H54 (cell line): Measurements from ENCODE around the gene NCAM1.
A peak's percentile ranks its signal among the peaks of the same experiment; 100 is the strongest.

ENCODE experiments used
- DNase-seq: peaks from one replicate; pipeline ENCODE4 v3.0.0; 2011; ENCODE audit warnings: low spot score, mixed read lengths; ENCODE audit not compliant: insufficient read length
- FAIRE-seq: peaks from 3 replicates; lab custom pipeline; 2011; peaks lifted over from hg19 to GRCh38; lab: Jason Lieb, UNC
- POLR2A ChIP-seq: IDR thresholded peaks from 2 replicates; pipeline ENCODE4 v1.6.1; 2011; ENCODE audit warnings: low read depth, mild to moderate bottlenecking, low read length

Gene NCAM1

GRCh38 chr11:113199866-113200265 lies 238.6 kb downstream of the NCAM1 start:
- no peak for FAIRE-seq
- no peak for TF ChIP-seq POLR2A
- DNase-seq = no peak

DNA sequence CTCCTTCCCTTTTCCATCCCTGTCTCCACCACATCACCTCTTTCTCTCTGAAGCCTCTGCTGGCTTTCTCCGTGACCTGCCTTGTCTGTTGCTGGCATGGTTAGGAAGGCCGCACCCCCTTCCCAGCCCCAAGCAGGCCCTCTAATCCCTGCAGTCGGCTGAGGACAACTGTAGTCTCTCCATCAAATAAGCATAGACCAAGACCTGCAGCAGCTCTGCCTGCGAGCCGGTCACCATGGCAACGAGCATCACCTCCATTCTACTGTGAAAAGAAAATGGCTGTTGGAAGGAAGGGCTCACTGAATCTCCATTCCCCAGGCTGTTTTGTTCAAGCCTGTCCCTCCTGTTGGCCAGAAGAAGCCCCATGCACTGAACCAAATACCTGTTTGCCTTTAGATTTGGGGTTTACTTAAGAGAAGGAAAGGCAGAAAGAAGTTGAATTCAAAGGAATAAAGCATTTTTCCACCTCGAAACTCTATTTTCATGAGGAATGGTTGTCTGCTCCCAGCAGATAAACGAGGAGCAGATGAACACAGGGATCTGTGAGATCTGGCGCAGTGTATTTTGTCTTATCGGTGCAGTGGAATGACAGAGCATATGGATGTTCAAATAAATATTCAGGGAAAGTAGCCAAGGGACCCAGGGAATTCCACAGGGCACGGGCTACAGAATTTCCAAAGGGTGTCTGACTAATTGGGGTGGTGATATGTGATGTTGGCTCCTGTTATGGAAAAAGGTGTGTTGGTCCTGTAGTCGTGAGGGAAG lies 240.0 kb downstream of the NCAM1 start:
- DNase-seq (no peak), FAIRE-seq (no peak)
- TF ChIP-seq POLR2A = no peak

DNA sequence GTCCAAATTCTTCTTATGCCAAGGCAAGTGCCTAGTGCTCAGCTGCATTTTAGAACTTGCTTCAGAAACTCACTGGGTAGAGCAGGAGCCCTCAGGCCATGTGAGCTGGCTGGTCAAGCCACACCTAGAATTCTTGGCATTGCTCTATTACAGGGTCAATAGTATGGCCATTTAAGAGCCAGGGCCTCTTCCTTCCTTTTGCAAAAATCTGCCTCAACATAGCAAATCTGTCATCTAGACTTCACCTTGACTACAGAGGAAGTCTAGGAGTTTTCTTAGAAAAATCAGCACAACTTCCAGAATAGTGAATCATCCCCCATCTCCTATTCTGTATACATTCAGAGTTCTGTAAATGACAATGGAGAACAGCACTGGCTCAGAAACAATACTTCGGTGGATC lies 241.2 kb downstream of the NCAM1 start:
- DNase-seq (peak; percentile 12), FAIRE-seq (no peak)
- no peak for TF ChIP-seq POLR2A

- no peak for FAIRE-seq
- TF ChIP-seq POLR2A = no peak
- no peak for DNase-seq
These were observed 242.0 kb downstream of the NCAM1 start for GRCh38 chr11:113203141-113203753.

DNA sequence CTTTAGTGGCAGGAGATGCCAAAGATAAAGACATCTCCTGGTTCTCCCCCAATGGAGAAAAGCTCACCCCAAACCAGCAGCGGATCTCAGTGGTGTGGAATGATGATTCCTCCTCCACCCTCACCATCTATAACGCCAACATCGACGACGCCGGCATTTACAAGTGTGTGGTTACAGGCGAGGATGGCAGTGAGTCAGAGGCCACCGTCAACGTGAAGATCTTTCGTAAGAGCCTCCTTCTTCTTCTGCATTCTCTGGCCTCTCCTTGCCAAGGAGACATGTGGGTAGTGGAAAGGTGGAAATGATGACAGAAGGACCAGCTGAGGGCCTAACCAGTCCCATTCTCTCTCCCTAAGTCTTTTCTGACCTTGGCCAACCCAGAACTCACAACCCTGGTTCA lies 243.1 kb downstream of the NCAM1 start:
- no peak for TF ChIP-seq POLR2A
- DNase-seq = no peak
- FAIRE-seq = no peak

- FAIRE-seq = no peak
These were observed 252.3 kb downstream of the NCAM1 start for GRCh38 chr11:113213549-113213948.

DNA sequence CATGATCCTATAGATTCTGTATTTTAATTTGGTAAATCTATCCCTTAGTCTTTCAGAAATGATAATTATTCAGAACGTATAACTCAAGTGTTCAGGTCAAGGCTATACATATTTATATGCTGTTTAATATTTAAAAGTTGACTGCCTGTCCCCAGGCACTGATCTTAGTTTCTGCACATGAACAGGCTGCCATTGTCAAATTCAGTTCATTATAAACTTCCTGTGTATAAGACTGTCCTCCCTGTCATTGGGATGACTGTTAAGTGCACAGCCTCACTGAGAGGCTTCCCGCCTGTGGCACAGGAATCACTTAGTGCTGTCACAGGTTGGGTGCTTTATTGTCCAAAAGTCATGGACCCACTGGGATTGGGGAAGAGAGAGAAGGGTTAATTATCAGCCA lies 261.0 kb downstream of the NCAM1 start:
- no peak for TF ChIP-seq POLR2A
- FAIRE-seq = no peak

More at GRCh38 chr11:113213549-113213948, 252.3 kb downstream of the NCAM1 start:
- DNase-seq = no peak
- TF ChIP-seq POLR2A = no peak

GRCh38 chr11:113234888-113235287 lies 273.7 kb downstream of the NCAM1 start:
- DNase-seq (no peak), FAIRE-seq (no peak)
- no peak for TF ChIP-seq POLR2A

More for the DNA sequence above, 261.0 kb downstream of the NCAM1 start:
- DNase-seq = no peak

- no peak for FAIRE-seq
- TF ChIP-seq POLR2A = no peak
- no peak for DNase-seq
These were observed 276.0 kb downstream of the NCAM1 start for GRCh38 chr11:113237261-113237660.

DNA sequence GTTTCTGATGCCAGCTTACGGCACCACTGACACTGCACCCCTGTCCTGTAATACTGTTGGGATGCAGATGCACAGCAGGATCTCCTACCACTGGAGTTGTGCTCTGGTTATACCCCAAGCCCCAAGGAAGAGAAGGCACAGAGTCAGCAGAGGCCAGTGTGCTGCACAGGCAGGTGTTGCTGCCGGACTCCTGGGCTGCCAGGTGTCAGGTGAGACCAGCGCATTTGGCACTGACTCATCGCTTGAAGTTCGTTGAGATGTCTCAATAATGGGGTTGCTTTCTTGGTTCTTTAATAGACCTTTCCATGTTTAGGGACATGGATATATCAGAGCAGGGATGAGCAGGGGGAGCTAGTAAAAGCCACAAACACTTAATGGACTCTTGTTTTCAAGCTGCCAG lies 277.5 kb downstream of the NCAM1 start:
- no peak for DNase-seq
- no peak for TF ChIP-seq POLR2A
- no peak for FAIRE-seq

DNA sequence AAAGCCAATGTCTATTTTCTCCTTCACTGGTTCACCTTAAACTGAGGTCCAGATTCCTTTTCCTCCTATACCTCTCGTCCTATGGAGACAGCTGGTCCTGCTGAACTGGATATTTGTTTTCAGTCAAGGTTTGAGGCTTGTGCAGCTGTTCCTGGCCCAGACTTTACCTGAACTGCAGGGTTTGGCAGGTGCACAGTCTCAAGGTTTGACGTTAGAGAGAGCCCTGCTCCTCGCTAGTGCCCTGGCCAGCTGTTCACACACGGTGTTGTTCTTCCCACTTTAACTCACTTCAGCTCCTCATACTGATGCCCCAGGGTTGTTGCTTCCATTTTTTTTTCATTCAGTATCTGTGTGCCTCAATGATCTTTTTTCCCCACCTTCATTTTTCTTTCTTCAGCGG lies 279.2 kb downstream of the NCAM1 start:
- FAIRE-seq = no peak
- no peak for DNase-seq
- TF ChIP-seq POLR2A = no peak

DNA sequence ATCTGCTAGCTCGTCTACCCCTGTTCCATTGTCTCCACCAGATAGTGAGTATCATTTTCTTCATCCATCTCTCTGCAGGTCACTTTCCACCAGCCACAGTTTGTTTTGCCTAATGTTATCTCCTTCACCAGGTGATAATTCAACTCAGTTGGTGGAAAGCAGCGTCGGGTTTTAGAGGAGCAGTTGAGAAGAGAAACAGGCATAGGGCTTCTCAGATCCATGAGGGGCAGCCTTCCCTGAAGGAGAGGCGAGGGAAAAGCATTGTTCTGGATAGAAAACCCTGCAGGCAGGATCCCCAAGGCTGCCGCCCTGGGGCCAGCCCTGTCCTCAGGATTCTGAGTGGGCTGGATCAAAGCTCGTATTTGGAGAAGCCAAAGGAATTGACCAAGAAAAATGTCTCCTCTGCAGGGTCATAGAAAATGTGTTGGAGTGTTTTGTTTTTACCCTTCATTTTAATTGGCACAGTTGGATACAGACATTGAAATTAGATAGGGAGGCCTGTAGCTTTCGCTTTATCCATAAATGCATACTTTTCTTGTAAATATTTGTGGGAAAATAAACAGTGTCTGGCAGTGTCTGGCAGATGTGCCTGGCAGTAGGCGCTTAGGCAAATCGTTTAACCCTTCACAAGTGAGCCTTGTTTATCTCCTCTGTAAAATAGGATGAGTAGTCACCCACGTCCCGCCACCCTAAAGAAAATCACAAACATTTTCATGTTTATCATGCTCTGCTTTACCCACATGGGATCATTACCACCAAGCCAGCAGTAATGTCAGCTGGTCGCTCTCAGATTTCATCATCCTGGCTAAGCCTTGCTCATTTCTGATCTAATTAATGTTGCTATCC lies 279.8 kb downstream of the NCAM1 start:
- TF ChIP-seq POLR2A = no peak
- DNase-seq (no peak), FAIRE-seq (no peak)

DNA sequence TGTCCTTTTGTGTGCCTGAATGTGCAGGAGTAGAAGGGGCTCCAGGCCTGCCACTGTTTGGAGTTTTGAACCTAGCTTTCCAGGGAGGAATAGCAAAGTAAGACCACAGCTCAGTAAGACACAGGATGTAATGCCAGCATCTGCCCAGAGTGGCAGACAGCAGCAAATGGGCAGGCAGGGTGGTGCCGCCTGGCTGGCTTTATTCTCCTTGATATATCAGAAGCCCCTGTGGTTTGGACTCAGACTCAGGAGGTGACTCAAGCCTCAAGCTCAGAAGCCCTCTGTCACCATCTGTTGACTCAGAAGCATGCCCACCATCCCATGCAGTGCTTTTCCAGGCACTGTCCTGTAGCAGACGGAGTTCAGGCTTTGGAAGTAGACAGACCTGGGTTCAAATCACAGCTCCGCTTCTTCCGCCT lies 280.4 kb downstream of the NCAM1 start:
- FAIRE-seq = no peak
- TF ChIP-seq POLR2A = no peak
- no peak for DNase-seq

GRCh38 chr11:113242060-113242459 lies 280.8 kb downstream of the NCAM1 start:
- DNase-seq = no peak
- no peak for TF ChIP-seq POLR2A
- FAIRE-seq = no peak

DNA sequence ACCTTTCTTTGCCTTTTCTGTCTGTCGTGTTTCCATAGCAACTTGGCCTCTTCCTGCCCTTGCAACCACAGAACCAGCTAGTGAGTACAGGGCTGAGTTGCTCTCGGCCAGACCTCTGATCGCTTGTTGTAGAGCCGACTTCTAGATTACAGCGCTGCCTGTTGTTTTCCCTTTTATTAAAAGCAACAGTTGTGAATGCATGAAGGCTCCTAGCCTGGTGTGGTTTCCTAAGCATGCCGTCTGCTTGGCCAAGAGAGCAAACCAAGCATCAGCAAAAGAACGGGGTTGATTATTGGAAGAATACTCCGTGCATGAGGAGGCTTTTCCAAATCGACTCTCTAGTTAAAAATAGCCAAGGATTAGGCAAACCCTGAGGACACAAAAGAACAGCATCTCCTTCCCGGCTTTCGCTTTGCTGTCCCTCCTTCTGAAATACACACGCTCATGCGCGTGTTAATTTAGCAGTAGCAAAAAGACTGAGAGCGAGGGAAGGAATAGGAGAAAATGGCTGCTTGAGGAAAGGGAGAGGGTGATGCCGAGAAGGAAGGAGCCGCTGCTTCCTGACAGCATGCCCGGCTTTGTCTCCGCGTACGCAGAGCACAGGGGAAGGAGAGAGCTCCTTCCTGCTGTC lies 281.7 kb downstream of the NCAM1 start:
- no peak for TF ChIP-seq POLR2A
- FAIRE-seq = no peak
- no peak for DNase-seq
